Breast epithelium (tissue), 3 donors: ENCODE data around the gene USP46.

Experiments used
- POLR2A ChIP-seq: fragments of 450-650 bp; IDR thresholded peaks from one replicate; pipeline ENCODE4 v1.6.1; 2016; ENCODE audit warnings: antibody characterized with exemption, mild to moderate bottlenecking, moderate library complexity
- POLR2AphosphoS5 ChIP-seq, 3 donors: sonication (generic); formaldehyde crosslinking; IDR thresholded peaks; one replicate each; pipeline ENCODE4 v1.6.1; 2017; ENCODE audit warnings: antibody characterized with exemption in 3 of 3
- TF ChIP-seq, protein P1 (sequence below), 3 donors: fragments of 450-650 bp; IDR thresholded peaks; one replicate each; pipeline ENCODE4 v1.5.1; 2016 to 2017; ENCODE audit warnings: antibody characterized with exemption in 3 of 3, mild to moderate bottlenecking in 3 of 3, moderate library complexity in 3 of 3

DNA sequence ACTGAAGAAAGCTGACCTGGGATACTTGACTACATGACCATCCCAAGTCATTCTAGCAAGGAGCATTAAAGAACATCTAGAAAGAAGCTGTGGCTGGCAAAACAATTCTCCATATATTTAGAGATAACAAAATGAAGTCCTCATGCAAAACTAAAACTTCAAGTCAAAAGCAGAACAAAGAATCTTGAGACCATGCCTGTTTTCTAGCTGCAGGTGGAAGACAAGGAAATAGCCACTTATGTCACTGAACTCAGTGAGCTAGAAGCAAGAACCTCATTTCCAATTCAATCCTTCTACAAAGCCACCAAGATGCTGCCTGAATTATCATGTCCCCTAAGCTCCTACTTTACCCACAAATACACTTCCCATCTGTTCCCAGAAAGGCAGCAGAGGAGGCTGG lies 13.8 kb downstream of the USP46 start:
- TF ChIP-seq, protein P1, sequence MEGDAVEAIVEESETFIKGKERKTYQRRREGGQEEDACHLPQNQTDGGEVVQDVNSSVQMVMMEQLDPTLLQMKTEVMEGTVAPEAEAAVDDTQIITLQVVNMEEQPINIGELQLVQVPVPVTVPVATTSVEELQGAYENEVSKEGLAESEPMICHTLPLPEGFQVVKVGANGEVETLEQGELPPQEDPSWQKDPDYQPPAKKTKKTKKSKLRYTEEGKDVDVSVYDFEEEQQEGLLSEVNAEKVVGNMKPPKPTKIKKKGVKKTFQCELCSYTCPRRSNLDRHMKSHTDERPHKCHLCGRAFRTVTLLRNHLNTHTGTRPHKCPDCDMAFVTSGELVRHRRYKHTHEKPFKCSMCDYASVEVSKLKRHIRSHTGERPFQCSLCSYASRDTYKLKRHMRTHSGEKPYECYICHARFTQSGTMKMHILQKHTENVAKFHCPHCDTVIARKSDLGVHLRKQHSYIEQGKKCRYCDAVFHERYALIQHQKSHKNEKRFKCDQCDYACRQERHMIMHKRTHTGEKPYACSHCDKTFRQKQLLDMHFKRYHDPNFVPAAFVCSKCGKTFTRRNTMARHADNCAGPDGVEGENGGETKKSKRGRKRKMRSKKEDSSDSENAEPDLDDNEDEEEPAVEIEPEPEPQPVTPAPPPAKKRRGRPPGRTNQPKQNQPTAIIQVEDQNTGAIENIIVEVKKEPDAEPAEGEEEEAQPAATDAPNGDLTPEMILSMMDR (IDR thresholded peaks at IDR 0.05): no peak
- TF ChIP-seq POLR2A: no peak
- TF ChIP-seq POLR2AphosphoS5 (IDR thresholded peaks at IDR 0.05): no peak
